K562 (cell line): ENCODE data around the gene FUT6. TPM values are rescaled to one million over a fixed set of nuclear protein-coding genes. Genes with fewer than 3 reads are reported as not detected.

Experiments
- CBFA2T3 ChIP-seq: fragments of 450-650 bp; IDR thresholded peaks from 2 replicates; pipeline ENCODE4 v1.6.1; 2017
- CC2D1A ChIP-seq: fragments of 450-650 bp; IDR thresholded peaks from 2 replicates; pipeline ENCODE4 v1.6.1; 2017; ENCODE audit warnings: mild to moderate bottlenecking
- E2F4 ChIP-seq: sonication (generic); formaldehyde crosslinking; IDR thresholded peaks from 2 replicates; pipeline ENCODE4 v1.8.0; 2022; ENCODE audit warnings: mild to moderate bottlenecking, low read depth, missing genetic modification reagents
- GTF2F1 ChIP-seq: IDR thresholded peaks from 2 replicates; pipeline ENCODE4 v1.6.1; 2011; ENCODE audit warnings: low read depth, low read length, improper control_type of control experiment
- MED1 ChIP-seq: sonication (generic); formaldehyde crosslinking; IDR thresholded peaks from 2 replicates; pipeline ENCODE4 v1.8.1; 2023; ENCODE audit warnings: missing genetic modification reagents, borderline replicate concordance
- MTA3 ChIP-seq: fragments of 450-650 bp; formaldehyde crosslinking; IDR thresholded peaks from 2 replicates; pipeline ENCODE4 v1.6.1; 2017; ENCODE audit warnings: mild to moderate bottlenecking, borderline replicate concordance
- NBN ChIP-seq: fragments of 450-650 bp; IDR thresholded peaks from 2 replicates; pipeline ENCODE4 v1.6.1; 2016; ENCODE audit warnings: low read depth, mild to moderate bottlenecking
- NCOA4 ChIP-seq: fragments of 450-650 bp; IDR thresholded peaks from 2 replicates; pipeline ENCODE4 v1.6.1; 2018; ENCODE audit warnings: mild to moderate bottlenecking; ENCODE audit not compliant: partially characterized antibody
- POLR3G ChIP-seq: IDR thresholded peaks from 2 replicates; pipeline ENCODE4 v1.6.1; 2011; ENCODE audit not compliant: insufficient read length, insufficient replicate concordance; ENCODE audit errors: extremely low read depth
- SAFB ChIP-seq: fragments of 200-400 bp; formaldehyde crosslinking; IDR thresholded peaks from 2 replicates; pipeline ENCODE4 v1.6.1; 2017; ENCODE audit warnings: low read depth, low read length, borderline replicate concordance
- TEAD4 ChIP-seq, 2 experiments: sonication (generic) in 1 of 2; formaldehyde crosslinking in 1 of 2; IDR thresholded peaks; 2 replicates each; pipeline versions ENCODE4 v1.6.1 to v1.8.0; 2012 to 2022; ENCODE audit warnings: borderline replicate concordance in 1 of 2, inconsistent platforms in 1 of 2, low read length in 1 of 2, mild to moderate bottlenecking in 1 of 2, missing genetic modification reagents in 1 of 2
- THAP12 ChIP-seq: fragments of 250-450 bp; sonication (Bioruptor Pico); IDR thresholded peaks from 2 replicates; pipeline ENCODE4 v1.9.0; 2021; ENCODE audit warnings: mild to moderate bottlenecking, inconsistent platforms
- TOE1 ChIP-seq, 2 experiments: fragments of 450-650 bp in 1 of 2; sonication (generic) in 1 of 2; formaldehyde crosslinking in 1 of 2; IDR thresholded peaks; 2 replicates each; pipeline versions ENCODE4 v1.7.1 to v1.8.0; 2016 to 2022; ENCODE audit warnings: borderline replicate concordance in 2 of 2, mild to moderate bottlenecking in 2 of 2, antibody characterized with exemption in 1 of 2, inconsistent platforms in 1 of 2, low read depth in 1 of 2, missing genetic modification reagents in 1 of 2, moderate library complexity in 1 of 2
- ZNF143 ChIP-seq: sonication (generic); formaldehyde crosslinking; IDR thresholded peaks from 2 replicates; pipeline ENCODE4 v1.9.0; 2022; ENCODE audit warnings: mild to moderate bottlenecking, missing genetic modification reagents
- ZSCAN29 ChIP-seq: fragments of 450-650 bp; IDR thresholded peaks from 2 replicates; pipeline ENCODE4 v1.6.1; 2017
- polyA plus RNA-seq, 8 experiments: library from polyadenylated mRNA; depleted of rRNA in 4 of 8; stranded (reverse) in 5 of 8; unstranded in 3 of 8; fragments of >200 nt; fragmentation: Nextera tagmentation in 2 of 8; fragmentation: Illumina TruSeq in 1 of 8; extraction: Ambion mirVana in 2 of 8; extraction: Trizol in 1 of 8; gene quantifications; 2 replicates each; pipeline versions ENCODE4 v1.2.1 to v1.2.3, GENCODE V29; 2011 to 2014; ENCODE audit warnings: inconsistent platforms in 1 of 8, missing spikeins in 1 of 8
- total RNA-seq, 7 experiments: library from RNA; depleted of rRNA in 6 of 7; stranded (reverse); fragments of >200 nt in 6 of 7; fragmentation: Illumina TruSeq in 2 of 7; extraction: Trizol in 2 of 7; gene quantifications; 2 replicates each; pipeline versions ENCODE4 v1.2.1 to v1.2.3, GENCODE V29; 2011 to 2021; ENCODE audit warnings: low replicate concordance in 1 of 7
- TF ChIP-seq, protein P1 (sequence below): fragments of 450-650 bp; IDR thresholded peaks from 2 replicates; pipeline ENCODE4 v1.7.0; 2016; ENCODE audit warnings: borderline replicate concordance
- TF ChIP-seq, protein P2 (sequence below), 2 experiments: IDR thresholded peaks; 2 replicates each; pipeline ENCODE4 v1.6.1; 2011; ENCODE audit warnings: borderline replicate concordance in 1 of 2, control low read depth in 1 of 2, low read depth in 1 of 2, low read length in 1 of 2, mild to moderate bottlenecking in 1 of 2, mixed read lengths in 1 of 2, moderate library complexity in 1 of 2; ENCODE audit not compliant: insufficient read depth in 1 of 2, insufficient read length in 1 of 2, poor library complexity in 1 of 2, severe bottlenecking in 1 of 2; ENCODE audit errors: extremely low read depth in 1 of 2
- TF ChIP-seq, protein P3 (sequence below): sonication (generic); formaldehyde crosslinking; IDR thresholded peaks from 2 replicates; pipeline ENCODE4 v1.8.0; 2022; ENCODE audit warnings: missing genetic modification reagents, mild to moderate bottlenecking, moderate library complexity, borderline replicate concordance

Gene FUT6
- total and polyA plus RNA-seq, 9 of the 15 experiments (the other 6 are each of a cell fraction or from before 2014, with no cell fraction given) = 0.04 TPM; not detected in 8

- TF ChIP-seq, protein P1, sequence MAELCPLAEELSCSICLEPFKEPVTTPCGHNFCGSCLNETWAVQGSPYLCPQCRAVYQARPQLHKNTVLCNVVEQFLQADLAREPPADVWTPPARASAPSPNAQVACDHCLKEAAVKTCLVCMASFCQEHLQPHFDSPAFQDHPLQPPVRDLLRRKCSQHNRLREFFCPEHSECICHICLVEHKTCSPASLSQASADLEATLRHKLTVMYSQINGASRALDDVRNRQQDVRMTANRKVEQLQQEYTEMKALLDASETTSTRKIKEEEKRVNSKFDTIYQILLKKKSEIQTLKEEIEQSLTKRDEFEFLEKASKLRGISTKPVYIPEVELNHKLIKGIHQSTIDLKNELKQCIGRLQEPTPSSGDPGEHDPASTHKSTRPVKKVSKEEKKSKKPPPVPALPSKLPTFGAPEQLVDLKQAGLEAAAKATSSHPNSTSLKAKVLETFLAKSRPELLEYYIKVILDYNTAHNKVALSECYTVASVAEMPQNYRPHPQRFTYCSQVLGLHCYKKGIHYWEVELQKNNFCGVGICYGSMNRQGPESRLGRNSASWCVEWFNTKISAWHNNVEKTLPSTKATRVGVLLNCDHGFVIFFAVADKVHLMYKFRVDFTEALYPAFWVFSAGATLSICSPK = no peak
- TF ChIP-seq TOE1 (IDR thresholded peaks at IDR 0.05; ENCODE audit: borderline replicate concordance) = peak; percentile 52; the same call in 1 of the 2 replicates
- TF ChIP-seq TOE1 (CRISPR knock-in tag; IDR thresholded peaks at IDR 0.05; ENCODE audit: borderline replicate concordance, low read depth) = no peak
- TF ChIP-seq CC2D1A = 0 out of 2 replicates have a peak, but pooled peaks have one; percentile 66
- peak; percentile 87 for TF ChIP-seq E2F4 (CRISPR knock-in tag)
- peak; percentile 51; the same call in 1 of the 2 replicates for TF ChIP-seq MTA3
- TF ChIP-seq POLR3G = no peak
- no peak for TF ChIP-seq THAP12 (CRISPR knock-in tag)
- TF ChIP-seq TEAD4 (IDR thresholded peaks at IDR 0.05; ENCODE audit: low read length) = no peak; the same call in 1 of the 2 replicates
- peak; percentile 100 for TF ChIP-seq TEAD4 (CRISPR knock-in tag; IDR thresholded peaks at IDR 0.05; ENCODE audit: borderline replicate concordance)
- TF ChIP-seq, protein P2, sequence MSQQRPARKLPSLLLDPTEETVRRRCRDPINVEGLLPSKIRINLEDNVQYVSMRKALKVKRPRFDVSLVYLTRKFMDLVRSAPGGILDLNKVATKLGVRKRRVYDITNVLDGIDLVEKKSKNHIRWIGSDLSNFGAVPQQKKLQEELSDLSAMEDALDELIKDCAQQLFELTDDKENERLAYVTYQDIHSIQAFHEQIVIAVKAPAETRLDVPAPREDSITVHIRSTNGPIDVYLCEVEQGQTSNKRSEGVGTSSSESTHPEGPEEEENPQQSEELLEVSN (IDR thresholded peaks at IDR 0.05; ENCODE audit: borderline replicate concordance in 1 of 2, extremely low read depth in 1 of 2, insufficient read depth in 1 of 2, insufficient read length in 1 of 2, low read depth in 1 of 2, low read length in 1 of 2, poor library complexity in 1 of 2, severe bottlenecking in 1 of 2) = peak; percentile 94 to 98
- TF ChIP-seq SAFB = peak; percentile 50; the same call in 1 of the 2 replicates
- no peak for TF ChIP-seq MED1 (CRISPR knock-in tag)
- no peak for TF ChIP-seq NBN
- TF ChIP-seq ZNF143 (CRISPR knock-in tag) = 0 out of 2 replicates have a peak, but pooled peaks have one; percentile 33
- TF ChIP-seq ZSCAN29 = no peak
- TF ChIP-seq GTF2F1 = 0 out of 2 replicates have a peak, but pooled peaks have one; percentile 21
- TF ChIP-seq, protein P3, sequence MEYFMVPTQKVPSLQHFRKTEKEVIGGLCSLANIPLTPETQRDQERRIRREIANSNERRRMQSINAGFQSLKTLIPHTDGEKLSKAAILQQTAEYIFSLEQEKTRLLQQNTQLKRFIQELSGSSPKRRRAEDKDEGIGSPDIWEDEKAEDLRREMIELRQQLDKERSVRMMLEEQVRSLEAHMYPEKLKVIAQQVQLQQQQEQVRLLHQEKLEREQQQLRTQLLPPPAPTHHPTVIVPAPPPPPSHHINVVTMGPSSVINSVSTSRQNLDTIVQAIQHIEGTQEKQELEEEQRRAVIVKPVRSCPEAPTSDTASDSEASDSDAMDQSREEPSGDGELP (CRISPR knock-in tag) = peak; percentile 88
- TF ChIP-seq CBFA2T3 = peak; percentile 20; the same call in 1 of the 2 replicates
- no peak for TF ChIP-seq NCOA4
These were observed 35.6 kb downstream of the FUT6 start (continued) for GRCh38 chr19:5803752-5804515.
